K562 treated with DMSO at 1 percent for 4 hours (cell line): ENCODE results near the gene SMARCA5. TPM values are rescaled to one million over a fixed set of nuclear protein-coding genes. Genes with fewer than 3 reads are reported as not detected.

Experiments
- total RNA-seq: library from RNA; unstranded; fragments of 300-600 nt; gene quantifications from 2 replicates; pipeline ENCODE4 v1.2.3, GENCODE V29; 2022; ENCODE audit not compliant: insufficient read depth

Gene SMARCA5, protein sequence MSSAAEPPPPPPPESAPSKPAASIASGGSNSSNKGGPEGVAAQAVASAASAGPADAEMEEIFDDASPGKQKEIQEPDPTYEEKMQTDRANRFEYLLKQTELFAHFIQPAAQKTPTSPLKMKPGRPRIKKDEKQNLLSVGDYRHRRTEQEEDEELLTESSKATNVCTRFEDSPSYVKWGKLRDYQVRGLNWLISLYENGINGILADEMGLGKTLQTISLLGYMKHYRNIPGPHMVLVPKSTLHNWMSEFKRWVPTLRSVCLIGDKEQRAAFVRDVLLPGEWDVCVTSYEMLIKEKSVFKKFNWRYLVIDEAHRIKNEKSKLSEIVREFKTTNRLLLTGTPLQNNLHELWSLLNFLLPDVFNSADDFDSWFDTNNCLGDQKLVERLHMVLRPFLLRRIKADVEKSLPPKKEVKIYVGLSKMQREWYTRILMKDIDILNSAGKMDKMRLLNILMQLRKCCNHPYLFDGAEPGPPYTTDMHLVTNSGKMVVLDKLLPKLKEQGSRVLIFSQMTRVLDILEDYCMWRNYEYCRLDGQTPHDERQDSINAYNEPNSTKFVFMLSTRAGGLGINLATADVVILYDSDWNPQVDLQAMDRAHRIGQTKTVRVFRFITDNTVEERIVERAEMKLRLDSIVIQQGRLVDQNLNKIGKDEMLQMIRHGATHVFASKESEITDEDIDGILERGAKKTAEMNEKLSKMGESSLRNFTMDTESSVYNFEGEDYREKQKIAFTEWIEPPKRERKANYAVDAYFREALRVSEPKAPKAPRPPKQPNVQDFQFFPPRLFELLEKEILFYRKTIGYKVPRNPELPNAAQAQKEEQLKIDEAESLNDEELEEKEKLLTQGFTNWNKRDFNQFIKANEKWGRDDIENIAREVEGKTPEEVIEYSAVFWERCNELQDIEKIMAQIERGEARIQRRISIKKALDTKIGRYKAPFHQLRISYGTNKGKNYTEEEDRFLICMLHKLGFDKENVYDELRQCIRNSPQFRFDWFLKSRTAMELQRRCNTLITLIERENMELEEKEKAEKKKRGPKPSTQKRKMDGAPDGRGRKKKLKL
- 27.0 and 42.5 TPM in 2 replicates for total RNA-seq

GRCh38 chr4:143513314-143514168 lies at the start of gene SMARCA5:
Gene SMARCA5 (plus strand): TSS chr4:143513702. CDS start chr4:143513925, 223 bp downstream.

Other genes starting within 250 kb of the SMARCA5 start
- 5.6 and 6.2 TPM in 2 replicates for gene GAB1, start 176.8 kb upstream of the SMARCA5 start, total RNA-seq
- gene FREM3, start 187.0 kb downstream of the SMARCA5 start, total RNA-seq, result not detected in 2 replicates